Measurements from ENCODE around the gene ITGA11.

ITGA11 gene

DNA sequence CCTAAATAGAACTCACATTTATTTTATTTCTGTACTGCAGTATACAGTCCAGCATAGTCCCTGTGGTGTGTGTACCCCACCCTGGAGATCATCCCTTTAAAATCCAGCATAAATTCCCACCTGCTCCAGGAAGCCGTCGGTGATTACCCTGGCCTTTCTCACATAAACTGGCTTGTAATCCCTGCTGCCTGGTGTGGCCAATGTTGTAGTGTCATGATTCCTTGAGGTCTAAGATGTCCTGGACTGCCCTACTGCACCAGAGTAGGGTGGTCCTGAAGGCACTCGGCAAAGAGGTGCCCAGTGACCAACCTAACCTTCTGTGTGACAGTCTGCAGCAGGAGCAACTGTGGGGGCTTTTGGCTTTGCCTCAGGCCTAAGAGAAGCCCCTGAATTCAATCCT lies 58.9 kb downstream of the ITGA11 start:
- DNase-seq (ENCODE audit: low read depth in 2 of 2) = no peak

DNA sequence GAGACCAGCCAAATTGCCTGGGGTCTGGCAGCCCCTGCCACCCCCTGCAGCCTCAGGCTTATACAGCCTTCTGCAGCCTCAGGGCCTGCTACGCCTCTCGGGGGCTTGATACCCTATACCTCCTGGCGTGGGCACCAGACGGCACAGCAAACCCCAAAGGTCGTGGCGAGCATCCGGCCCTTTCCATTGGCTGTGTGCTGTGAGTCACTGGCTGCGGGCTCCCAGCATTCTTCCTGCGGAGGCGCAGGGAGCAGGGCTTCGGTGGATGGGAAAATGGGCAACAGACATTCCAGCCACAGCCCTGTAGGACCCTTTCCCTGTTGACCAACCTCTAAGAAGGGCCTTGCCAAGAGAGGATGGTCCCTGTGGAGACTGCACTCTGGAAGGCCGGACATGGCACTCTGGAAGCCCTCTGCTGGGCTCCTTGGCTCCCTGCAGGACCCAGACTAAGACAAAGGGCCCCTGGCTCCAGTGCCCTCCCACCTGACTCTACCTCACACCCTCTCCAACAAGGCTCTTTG lies 59.6 kb downstream of the ITGA11 start:
- DNase-seq (ENCODE audit: low read depth in 2 of 2) = no peak

DNA sequence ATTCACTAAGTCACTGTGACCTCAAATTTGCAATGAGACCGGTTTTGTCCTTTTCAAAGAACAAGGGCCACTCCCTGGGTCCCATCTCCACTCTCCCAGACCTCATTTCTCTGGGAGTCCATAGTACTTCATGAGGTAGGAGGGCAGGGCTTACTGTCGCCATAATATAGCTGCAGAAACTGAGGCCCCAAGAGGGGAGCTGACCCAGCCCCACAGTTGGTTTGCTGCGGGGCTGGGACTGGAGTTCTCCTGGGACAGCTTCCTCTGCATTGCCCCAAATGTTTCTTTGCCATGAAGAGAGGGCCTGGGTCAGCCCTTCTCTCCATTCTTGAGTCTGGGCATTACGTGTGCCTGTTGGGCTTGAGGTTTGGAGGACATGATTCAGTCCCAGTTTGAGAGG lies 60.1 kb downstream of the ITGA11 start:
- DNase-seq (ENCODE audit: low read depth in 2 of 2) = no peak

DNA sequence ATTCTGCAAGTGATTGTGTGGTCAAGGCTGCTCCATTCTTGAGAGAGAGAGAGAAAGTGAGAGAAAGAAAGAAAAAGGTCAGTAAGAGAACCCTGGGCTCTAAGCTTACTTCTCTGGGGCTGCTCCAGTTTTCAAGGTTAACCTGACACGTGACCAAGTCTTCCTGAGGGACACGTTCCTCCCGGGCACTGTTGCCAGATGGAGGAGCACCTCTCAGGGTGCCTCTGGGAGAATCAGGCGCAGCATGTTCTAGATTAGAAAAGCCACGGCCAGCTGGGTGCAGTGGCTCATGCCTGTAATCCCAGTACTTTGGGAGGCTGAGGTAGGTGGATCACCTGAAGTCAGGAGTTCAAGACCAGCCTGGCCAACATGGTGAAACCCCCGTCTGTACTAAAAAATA lies 60.8 kb downstream of the ITGA11 start:
- DNase-seq (ENCODE audit: low read depth in 2 of 2) = no peak

DNA sequence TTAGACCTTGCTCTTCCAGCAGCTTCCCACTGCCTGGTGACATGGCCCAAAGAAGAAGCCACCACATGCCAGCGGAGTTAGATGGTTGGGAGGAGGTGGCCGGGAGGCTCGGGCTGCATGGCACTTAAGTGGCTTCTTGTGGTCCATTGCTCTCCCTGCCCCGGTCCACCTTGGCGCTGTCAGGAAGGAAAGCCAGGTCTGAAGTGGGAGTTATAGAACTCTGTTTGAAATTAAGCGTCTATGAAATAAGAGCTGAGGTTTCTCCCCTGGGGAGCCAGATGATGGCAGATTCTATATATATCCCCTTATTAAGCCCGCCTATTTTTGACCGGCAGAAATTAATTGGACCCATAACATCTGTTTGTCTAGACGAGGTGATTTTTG lies 61.2 kb downstream of the ITGA11 start:
- no peak for DNase-seq (ENCODE audit: low read depth in 2 of 2)

DNA sequence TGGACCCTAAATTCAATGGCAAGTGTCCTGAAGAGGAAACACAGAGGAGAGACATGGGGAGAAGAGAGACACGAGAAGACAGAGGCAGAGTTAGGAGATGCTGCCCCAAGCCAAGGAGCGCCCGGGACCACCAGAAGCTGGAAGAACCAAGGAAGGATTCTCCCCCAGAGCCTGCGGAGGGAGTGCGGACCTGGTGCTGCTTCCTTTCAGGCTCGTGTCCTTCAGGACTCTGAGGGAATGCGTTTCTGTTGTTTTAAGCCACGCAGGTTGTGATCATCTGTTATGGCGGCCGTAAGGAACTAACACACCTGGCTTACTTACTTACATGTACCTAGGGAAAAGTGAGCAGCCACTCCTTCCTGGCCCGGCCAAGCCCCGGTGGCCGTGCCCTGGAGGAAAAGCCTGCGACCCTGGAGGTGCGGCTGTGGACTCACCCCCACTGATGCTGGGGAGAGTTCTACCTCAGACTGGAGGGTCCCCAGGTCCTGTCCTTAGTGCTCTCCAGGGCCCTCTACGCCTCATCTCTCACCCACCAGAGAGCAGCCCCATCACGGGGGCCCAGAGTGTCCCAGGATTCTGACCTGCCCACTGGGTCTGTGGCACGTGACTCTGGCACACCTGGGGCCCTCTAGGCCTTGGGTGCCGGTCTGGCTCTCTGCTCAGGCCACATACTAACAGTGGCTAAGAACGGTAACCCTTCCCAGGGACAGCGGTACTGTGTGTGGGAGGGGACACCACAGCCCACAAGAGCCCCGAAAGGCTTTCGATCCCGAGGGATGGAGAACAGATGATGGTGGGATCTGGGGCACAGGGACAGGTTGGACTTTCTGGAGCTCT lies 61.8 kb downstream of the ITGA11 start:
- no peak for DNase-seq (ENCODE audit: low read depth in 2 of 2)

DNA sequence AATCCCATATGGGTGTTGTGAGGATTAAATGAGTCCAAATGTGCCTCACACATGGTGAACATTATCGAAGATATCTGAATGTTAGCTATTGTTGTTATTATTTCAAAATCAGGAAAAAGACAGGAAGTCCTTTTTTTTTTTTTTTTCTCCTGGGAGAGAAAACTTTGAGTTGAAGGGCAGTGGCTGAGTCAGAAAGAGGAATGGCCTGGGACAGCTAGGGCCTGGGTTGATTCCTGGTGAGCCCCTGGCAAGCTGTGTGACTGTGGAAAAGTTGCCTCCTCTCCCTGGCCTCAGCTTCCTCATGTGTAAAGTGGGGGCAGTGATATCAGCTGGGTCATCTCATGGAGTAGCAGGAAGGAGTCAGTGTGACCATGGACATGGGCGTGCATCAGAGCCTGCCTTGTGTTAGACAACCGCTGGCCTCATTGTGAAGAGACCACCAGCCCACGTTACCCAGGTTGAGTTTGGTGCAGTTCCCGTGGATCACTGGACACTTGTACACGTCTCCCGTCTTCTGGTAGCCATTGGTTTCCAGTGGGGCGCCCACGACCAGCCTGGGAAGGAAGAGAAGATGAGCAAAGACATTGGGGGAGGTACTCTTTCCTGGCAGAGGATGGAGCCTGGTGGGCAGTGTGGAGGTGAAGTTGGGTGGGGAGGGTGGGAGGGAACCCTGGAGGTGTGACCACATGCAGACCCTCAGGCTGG lies 63.1 kb downstream of the ITGA11 start:
- no peak for DNase-seq (ENCODE audit: low read depth in 2 of 2)

DNA sequence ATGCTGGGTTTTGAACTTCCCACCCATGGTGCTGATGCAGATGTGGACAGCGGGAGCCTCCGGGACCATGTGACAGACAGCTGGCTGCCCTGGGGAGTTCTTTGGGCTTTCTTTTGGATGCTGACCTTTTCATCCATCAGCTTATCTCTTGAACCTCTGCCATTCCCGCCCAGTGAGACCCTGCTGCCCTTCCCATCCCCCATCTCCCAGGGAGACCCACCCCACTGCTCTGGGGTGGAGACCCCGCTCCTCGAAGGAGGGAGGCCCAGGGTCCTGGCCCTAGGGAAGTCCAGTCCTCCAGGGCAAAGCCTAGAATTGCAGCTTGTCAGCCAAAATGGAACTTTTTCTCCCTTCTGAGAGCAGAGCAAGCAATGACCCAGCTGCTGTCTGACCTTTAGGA lies 64.0 kb downstream of the ITGA11 start:
- DNase-seq (ENCODE audit: low read depth in 2 of 2) = no peak

DNA sequence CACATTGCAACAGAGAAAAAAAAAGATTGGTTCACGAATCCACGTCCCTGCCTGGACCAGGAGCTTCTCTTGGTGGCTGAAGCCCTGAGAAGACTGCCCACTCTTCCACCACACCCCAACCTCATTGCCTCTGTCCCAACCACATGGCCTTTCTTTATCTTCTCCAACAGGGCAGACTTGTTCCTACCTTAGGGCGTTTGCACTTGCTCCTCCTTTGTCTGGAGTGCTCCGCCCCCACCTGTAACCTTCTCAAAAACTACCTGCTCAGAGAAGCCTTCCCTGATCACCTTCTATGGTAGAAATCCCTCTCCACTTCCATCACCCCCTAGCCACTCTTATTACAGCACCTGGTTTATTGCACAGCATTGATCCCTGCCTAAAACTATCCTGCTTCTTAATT lies 64.7 kb downstream of the ITGA11 start:
- DNase-seq (ENCODE audit: low read depth in 2 of 2) = no peak

DNA sequence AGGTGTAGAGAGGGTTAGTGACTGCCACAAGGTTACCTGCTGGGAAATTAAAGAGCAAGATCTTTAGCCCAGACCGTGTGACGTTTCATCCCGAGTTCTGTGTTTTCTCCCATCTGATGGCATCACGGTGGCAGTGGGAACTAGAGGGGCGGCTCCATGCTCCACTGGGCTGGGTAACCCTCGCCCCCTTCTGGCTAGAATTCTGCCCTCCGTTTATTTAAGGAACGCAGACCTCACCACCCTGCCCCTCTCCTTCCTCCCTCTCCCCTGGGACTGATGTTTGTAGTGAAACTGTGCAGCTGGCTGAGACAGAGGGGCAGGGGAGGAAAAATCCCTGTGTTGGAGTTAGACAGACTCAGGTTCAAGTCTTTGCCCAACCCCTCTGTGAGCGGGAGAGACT lies 65.6 kb downstream of the ITGA11 start:
- no peak for DNase-seq (ENCODE audit: low read depth in 2 of 2)

DNA sequence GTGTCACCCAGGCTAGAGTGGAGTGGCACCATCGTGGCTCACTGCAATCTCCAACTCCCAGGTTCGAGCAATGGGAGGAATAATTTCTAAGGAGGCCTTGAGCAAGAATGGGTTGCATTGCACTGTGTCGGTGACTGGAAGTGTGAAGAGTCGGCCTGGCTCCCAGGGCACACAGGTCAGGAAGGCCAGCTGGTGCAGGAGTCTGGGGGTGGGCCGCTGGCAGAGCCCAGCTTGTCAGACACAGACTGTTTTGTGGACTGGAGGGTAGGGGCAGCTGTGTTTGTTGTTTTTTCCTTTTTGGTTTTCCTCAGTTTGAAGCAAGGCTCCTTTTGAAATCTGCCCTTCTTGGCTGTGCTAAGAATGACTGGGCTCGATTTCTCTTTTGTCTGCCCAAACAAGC lies 66.2 kb downstream of the ITGA11 start:
- no peak for DNase-seq (ENCODE audit: low read depth in 2 of 2)

DNA sequence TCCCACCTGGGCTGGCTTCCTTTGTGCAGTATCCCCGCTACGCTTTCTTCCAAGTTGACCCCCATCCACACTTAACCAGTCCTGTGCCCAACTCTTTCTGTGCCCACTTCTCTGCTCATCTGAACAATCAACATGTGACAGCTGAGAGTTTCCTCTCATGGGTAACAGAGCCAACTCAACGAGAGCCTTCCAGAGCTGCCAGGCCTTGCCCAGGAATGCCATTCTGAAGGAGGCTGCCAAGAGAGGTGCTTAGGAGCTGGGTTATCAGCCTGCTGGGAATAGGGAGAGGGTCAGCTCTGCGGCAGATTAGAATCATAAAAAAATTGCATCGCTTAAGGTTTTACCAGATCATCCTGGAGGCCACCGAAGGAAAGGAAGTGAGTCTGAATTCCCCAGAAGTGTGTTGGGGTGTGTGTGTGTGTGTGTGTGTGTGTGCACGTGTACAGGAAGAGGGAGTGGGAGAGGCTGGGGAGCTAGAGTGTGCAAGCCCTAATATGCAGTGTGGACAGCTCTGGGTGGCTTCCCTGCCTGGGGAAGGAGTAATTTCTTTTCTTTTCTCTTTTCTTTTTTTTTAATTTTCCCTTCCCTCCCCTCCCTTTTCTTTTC lies 66.7 kb downstream of the ITGA11 start:
- no peak for DNase-seq (ENCODE audit: low read depth in 2 of 2)

DNA sequence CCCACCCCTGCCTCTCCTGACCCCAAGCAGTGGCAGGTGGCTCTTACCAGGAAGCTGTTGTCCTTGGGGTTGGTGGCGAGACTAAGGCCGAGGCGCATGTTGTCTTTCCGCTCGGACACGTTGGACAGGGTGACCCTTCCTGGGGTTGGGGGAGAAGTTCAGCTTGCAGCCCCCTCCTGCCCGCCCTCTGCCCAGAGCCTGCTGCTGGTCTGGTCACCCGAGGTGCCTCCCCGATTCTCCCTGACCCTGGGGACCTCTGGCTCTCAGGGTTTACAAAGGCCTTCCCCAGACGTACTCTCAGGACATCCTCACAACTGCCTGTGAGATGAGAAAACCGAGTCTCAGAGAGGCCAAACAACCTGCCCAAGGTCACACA lies 67.3 kb downstream of the ITGA11 start:
- no peak for DNase-seq (ENCODE audit: low read depth in 2 of 2)

DNA sequence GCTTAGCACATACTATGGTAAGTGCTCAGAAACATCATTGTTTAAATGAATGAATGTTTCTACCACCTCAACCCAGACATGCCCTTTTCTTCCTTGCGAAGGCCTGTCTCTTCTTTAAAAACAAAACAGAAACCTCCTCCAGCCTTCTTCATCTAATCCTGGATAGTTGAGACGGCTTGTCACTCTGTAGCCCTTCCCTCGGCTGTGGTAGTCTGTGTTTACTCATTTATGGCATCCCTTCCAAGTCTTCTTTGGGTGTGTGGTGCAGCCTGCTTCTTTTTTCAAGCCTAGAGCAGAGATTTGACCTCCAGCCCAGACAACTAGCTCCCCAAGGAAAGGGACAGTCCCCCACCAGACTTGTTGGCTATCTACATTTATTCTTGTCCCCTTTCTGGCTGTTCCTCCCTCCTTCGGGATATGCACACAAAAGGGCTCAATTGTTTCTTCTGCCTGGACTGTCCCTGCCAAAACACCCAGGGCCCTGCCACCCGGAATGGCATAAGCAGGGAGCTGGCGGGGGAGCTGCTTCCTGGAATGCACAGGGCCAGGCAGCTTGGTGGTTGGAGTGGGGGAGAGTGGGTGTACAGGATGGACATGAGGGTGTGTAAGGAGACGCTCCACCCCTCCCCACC lies 67.8 kb downstream of the ITGA11 start:
- no peak for DNase-seq (ENCODE audit: low read depth in 2 of 2)

DNA sequence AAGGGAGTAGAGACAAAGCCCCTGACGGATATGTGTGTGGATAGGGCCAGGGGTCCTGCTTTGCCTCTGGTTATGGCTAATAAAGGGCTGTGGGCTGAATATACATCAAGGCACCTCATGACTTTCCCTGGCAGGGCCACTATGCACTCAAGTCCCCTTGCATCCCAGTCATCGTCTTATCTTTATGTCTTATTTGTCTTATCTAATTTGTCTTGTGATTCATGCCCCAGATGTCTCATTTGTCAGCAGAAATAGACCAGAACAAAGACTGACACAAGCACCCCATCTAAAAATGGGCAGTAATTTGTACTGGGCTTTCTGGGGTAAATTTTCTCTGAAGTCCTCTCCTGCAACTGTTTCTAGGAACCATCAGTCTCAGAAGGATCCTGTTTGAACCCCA lies 68.6 kb downstream of the ITGA11 start:
- DNase-seq (ENCODE audit: low read depth in 2 of 2) = no peak

DNA sequence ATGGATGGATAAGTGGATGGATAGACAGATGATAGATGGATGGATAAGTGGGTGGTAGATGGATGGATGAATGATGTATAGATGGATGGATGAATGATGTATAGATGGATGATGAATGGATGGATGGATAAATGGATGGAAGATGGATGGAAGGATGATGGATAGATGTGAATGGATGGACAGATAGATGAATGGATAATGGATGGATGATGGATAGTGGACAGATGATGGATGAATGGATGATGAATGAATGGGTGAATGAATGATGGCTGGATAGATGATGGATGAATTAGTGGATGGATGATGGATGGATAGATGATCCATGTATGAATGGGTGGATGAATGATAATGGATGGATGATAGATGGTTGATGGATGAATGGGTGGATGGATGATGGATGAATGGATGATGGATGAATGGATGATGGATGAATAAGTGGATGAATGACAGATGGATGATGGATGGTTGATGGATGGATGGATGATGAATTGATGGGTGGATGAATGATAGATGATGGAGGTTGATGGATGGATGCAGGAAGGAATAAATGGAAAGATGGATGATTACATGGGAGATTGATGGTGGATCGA lies 69.3 kb downstream of the ITGA11 start:
- DNase-seq (ENCODE audit: low read depth in 2 of 2) = no peak

DNA sequence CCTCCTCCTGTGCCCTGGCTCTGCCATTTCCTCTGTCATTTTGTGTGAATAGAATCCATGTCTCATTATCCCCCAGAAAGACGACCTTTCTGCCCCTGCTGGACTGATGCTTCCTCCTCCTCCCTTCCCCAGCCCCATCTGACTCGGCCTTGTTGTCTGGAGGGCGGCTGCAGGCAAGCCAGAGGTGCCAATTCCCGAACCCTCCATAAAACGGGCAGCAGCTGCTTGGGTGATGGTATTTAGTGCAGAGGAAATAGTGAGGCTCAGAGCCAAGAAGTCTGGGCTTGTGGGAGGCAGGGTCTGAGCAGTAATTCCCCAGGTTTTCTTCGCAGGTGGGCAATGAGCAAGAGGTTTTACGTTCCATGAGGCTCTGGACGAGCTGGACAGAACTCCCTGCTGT lies 71.2 kb downstream of the ITGA11 start:
- DNase-seq (ENCODE audit: low read depth in 2 of 2) = no peak

DNA sequence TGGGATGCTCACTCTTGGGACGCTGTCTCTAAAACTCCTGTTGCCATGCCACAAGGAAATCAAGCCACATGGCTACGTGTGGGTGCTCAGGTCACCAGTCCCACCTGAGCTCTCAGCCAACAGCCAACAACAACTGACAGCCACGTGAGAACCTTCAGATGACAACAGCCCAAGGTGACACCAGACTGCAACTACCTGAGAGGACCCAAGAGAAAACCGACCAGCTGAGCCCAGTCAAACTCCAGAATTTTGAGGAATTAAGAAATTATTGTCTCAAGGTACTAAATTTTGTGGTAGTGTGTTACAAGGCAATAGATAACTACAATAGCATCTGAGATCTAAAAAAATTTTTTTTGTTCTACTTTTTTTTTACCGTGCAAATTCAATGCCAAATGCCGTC lies 75.2 kb downstream of the ITGA11 start:
- DNase-seq (ENCODE audit: low read depth in 2 of 2) = no peak

DNA sequence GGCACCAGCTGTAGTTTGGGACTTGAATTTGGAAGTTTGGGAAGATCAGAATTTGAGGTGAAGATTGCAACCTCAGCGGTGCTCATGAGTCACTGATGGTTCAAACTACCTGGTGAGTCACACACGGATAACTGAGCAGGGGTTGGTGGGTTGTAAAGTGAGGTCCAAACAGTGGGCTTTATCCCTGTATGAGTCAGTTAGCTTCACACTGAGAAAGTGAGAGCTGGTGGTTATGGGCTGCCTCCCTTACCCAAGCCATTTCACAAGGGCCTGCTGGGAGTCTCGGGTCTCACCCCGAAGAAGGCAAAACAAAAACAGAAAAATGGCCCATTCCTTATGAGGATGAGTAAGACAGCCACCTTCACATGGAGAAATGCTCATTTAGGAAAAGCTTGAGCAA lies 77.0 kb downstream of the ITGA11 start:
- DNase-seq (ENCODE audit: low read depth in 2 of 2) = no peak

DNA sequence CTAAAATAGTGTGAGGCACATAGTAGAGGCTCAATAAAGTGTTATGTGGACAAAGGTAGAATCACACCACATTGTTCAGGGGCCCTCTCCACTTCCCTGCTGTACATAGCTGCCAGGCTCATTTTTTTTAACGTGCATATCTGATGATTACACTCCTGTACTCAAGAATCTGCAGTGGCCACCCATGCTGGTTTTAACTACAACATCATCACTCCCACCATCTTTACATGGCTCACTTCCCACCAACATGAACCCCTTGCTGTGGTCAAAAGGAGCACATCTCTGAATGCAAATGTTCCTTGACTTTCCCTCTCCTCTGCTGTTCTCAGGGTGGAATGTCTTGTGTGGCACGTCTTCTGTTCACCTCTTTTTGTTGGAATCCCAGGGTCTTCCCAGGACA lies 77.7 kb downstream of the ITGA11 start:
- DNase-seq (ENCODE audit: low read depth in 2 of 2) = no peak

DNA sequence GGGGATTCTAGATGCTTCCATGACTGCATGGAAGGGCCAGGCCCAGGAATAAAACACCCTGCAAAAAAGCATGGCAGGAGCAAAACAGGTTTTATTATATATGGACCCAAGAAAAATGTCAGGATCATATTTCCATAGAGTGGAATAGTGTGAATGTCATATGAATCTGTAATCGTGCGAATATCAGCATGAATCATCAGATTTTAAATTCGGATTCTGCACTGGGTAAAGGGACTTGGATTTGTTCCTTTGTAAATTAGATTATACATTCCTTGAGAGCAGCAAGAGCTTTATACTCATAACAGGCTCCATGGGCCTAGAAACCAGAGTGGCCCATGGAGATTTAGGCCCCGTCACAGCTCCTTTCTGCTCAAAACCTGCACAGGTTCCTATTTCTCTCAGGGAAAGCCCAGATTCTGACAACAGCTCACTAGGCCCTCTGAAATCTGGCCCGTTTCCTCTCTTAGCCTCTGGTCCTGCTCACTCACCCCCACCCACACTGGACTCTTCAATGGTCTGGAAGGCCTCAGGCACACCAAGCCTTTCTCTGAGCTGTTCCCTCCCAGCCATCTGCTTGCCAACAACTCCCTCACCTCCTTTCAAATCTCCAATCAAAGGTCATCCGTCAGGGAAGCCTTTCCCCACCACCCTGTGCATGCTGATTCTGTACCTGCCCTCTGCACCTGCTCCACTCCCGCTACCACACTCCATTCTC lies 78.4 kb downstream of the ITGA11 start:
- no peak for DNase-seq (ENCODE audit: low read depth in 2 of 2)
